K562 (cell line): ENCODE data around the gene BZW2. TPM values are rescaled to one million over a fixed set of nuclear protein-coding genes. Genes with fewer than 3 reads are reported as not detected.

ENCODE experiments used
- GATA2 ChIP-seq: sonication (generic); formaldehyde crosslinking; IDR thresholded peaks from 2 replicates; pipeline ENCODE4 v1.4.0; 2020; ENCODE audit warnings: mild to moderate bottlenecking, missing genetic modification reagents
- GATAD2A ChIP-seq: fragments of 450-650 bp; IDR thresholded peaks from 2 replicates; pipeline ENCODE4 v1.6.1; 2017
- MEF2A ChIP-seq: IDR thresholded peaks from 2 replicates; pipeline ENCODE4 v1.6.1; 2011; ENCODE audit warnings: low read depth, mild to moderate bottlenecking, low read length, moderate library complexity; ENCODE audit not compliant: control insufficient read depth
- MEF2D ChIP-seq: conservative IDR thresholded peaks from 2 replicates; pipeline ENCODE4 v1.6.1; 2016; ENCODE audit warnings: low read depth, missing genetic modification characterization, missing compliant biosample characterization
- MYBL2 ChIP-seq, 2 experiments: fragments of 450-650 bp in 1 of 2; sonication (generic) in 1 of 2; formaldehyde crosslinking in 1 of 2; IDR thresholded peaks; 2 replicates each; pipeline versions ENCODE4 v1.6.1 to v1.8.1; 2017 to 2022; ENCODE audit warnings: borderline replicate concordance in 1 of 2, inconsistent platforms in 1 of 2, low read depth in 1 of 2, mild to moderate bottlenecking in 1 of 2, missing genetic modification reagents in 1 of 2, moderate library complexity in 1 of 2
- SIN3A ChIP-seq, 2 experiments: fragments of 150-350 bp in 1 of 2; IDR thresholded peaks; 2 replicates each; pipeline ENCODE4 v1.6.1; 2011 to 2016; ENCODE audit warnings: borderline replicate concordance in 2 of 2, low read depth in 2 of 2, low read length in 2 of 2, mild to moderate bottlenecking in 2 of 2, moderate library complexity in 2 of 2; ENCODE audit not compliant: control insufficient read depth in 1 of 2
- SMAD2 ChIP-seq: fragments of 150-350 bp; IDR thresholded peaks from 2 replicates; pipeline ENCODE4 v1.6.1; 2014; ENCODE audit warnings: low read depth, mild to moderate bottlenecking, low read length
- SREBF1 ChIP-seq: fragments of 150-350 bp; IDR thresholded peaks from 2 replicates; pipeline ENCODE4 v1.6.1; 2014; ENCODE audit warnings: antibody characterized with exemption, low read depth, low read length, borderline replicate concordance
- ZNF253 ChIP-seq: fragments of 250-450 bp; sonication (Bioruptor Pico); conservative IDR thresholded peaks from 2 replicates; pipeline ENCODE4 v1.6.1; 2021; ENCODE audit warnings: mild to moderate bottlenecking
- polyA plus RNA-seq, 8 experiments: library from polyadenylated mRNA; depleted of rRNA in 4 of 8; stranded (reverse) in 5 of 8; unstranded in 3 of 8; fragments of >200 nt; fragmentation: Nextera tagmentation in 2 of 8; fragmentation: Illumina TruSeq in 1 of 8; extraction: Ambion mirVana in 2 of 8; extraction: Trizol in 1 of 8; gene quantifications; 2 replicates each; pipeline versions ENCODE4 v1.2.1 to v1.2.3, GENCODE V29; 2011 to 2014; ENCODE audit warnings: inconsistent platforms in 1 of 8, missing spikeins in 1 of 8
- total RNA-seq, 7 experiments: library from RNA; depleted of rRNA in 6 of 7; stranded (reverse); fragments of >200 nt in 6 of 7; fragmentation: Illumina TruSeq in 2 of 7; extraction: Trizol in 2 of 7; gene quantifications; 2 replicates each; pipeline versions ENCODE4 v1.2.1 to v1.2.3, GENCODE V29; 2011 to 2021; ENCODE audit warnings: low replicate concordance in 1 of 7
- TF ChIP-seq, protein P1 (sequence below): fragments of 250-450 bp; sonication (Bioruptor Pico); IDR thresholded peaks from 2 replicates; pipeline ENCODE4 v1.8.0; 2022; ENCODE audit warnings: moderate library complexity, mild to moderate bottlenecking, inconsistent platforms
- TF ChIP-seq, protein P2 (sequence below): IDR thresholded peaks from 3 replicates; pipeline ENCODE4 v1.6.1; 2011; ENCODE audit warnings: borderline replicate concordance, mild to moderate bottlenecking, moderate library complexity; ENCODE audit not compliant: insufficient read length; ENCODE audit errors: extremely low read depth

Gene BZW2
- total and polyA plus RNA-seq, 9 of the 15 experiments (the other 6 are each of a cell fraction or from before 2014, with no cell fraction given) = 140 to 316 (median 173) TPM

DNA sequence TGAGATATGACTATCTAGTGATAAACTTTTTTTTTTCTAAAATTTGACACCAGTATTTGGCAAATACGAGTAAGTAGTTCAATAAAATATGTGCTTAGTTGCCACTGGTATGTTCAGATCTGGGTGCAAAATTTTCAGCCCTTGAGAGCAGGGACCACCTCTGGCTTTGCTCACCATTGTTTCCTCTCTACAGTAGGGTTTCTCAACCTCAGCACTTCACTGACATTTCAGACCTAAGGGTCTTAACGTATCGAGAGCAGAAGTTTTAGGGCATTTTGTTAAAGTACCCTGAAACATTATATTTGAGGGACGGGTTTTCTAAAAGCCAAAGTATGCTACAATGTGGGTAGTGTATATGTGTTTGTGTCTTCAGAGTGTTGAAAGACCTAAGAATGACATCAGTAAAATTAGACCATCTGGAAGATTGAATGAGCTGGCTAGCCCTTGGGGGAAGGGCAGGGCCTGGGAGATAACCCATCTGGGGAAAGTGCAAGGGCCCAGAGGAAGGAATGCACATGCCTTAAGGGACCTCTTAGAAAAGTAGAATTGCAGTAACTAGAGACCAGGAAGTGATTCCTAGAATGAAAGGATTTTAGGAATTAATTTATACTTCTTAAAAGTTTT lies 11.8 kb downstream of the BZW2 start (continued):
- TF ChIP-seq SIN3A (IDR thresholded peaks at IDR 0.05; ENCODE audit: borderline replicate concordance in 2 of 2, control insufficient read depth in 1 of 2, low read depth in 2 of 2, low read length in 2 of 2) (no peak), MYBL2 (IDR thresholded peaks at IDR 0.05; ENCODE audit: low read depth) (no peak), MYBL2 (CRISPR knock-in tag; IDR thresholded peaks at IDR 0.05; ENCODE audit: borderline replicate concordance) (no peak), ZNF253 (CRISPR knock-in tag) (no peak), GATA2 (CRISPR knock-in tag) (peak; percentile 88), GATAD2A (peak; percentile 69; the same call in 1 of the 2 replicates), SMAD2 (no peak), MEF2A (peak; percentile 61; the same call in 1 of the 2 replicates), SREBF1 (no peak), MEF2D (tag) (0 out of 2 replicates have a peak, but pooled peaks have one; percentile 63)
- TF ChIP-seq, protein P1, sequence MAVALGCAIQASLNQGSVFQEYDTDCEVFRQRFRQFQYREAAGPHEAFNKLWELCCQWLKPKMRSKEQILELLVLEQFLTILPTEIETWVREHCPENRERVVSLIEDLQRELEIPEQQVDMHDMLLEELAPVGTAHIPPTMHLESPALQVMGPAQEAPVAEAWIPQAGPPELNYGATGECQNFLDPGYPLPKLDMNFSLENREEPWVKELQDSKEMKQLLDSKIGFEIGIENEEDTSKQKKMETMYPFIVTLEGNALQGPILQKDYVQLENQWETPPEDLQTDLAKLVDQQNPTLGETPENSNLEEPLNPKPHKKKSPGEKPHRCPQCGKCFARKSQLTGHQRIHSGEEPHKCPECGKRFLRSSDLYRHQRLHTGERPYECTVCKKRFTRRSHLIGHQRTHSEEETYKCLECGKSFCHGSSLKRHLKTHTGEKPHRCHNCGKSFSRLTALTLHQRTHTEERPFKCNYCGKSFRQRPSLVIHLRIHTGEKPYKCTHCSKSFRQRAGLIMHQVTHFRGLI (CRISPR knock-in tag) = no peak
- TF ChIP-seq, protein P2, sequence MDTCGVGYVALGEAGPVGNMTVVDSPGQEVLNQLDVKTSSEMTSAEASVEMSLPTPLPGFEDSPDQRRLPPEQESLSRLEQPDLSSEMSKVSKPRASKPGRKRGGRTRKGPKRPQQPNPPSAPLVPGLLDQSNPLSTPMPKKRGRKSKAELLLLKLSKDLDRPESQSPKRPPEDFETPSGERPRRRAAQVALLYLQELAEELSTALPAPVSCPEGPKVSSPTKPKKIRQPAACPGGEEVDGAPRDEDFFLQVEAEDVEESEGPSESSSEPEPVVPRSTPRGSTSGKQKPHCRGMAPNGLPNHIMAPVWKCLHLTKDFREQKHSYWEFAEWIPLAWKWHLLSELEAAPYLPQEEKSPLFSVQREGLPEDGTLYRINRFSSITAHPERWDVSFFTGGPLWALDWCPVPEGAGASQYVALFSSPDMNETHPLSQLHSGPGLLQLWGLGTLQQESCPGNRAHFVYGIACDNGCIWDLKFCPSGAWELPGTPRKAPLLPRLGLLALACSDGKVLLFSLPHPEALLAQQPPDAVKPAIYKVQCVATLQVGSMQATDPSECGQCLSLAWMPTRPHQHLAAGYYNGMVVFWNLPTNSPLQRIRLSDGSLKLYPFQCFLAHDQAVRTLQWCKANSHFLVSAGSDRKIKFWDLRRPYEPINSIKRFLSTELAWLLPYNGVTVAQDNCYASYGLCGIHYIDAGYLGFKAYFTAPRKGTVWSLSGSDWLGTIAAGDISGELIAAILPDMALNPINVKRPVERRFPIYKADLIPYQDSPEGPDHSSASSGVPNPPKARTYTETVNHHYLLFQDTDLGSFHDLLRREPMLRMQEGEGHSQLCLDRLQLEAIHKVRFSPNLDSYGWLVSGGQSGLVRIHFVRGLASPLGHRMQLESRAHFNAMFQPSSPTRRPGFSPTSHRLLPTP = no peak
